ENCODE results near the gene MLANA. TPM values are rescaled to one million over a fixed set of nuclear protein-coding genes. Genes with fewer than 3 reads are reported as not detected.

MLANA gene
- total RNA-seq, 1 donor from 2014 or later, result not detected

- H3K36me3 Mint-ChIP-seq, result no peaks in the 10 kb centered on the region
- Histone ChIP-seq H3K4me2 (no peak overlapping the region), H3K9me3 (ENCODE audit: low read depth) (no peaks in the 10 kb centered on the region), H3K79me2 (ENCODE audit: low read depth) (no peaks in the 10 kb centered on the region), H3K9ac (no peak overlapping the region), H4K20me1 (ENCODE audit: low read depth) (no peaks in the 10 kb centered on the region), H2AFZ (replicated peaks) (no peak overlapping the region), H3K27me3 (no peaks in the 10 kb centered on the region), H3K4me3 (no peak overlapping the region), H3K36me3 (no peaks in the 10 kb centered on the region), H3K27ac (no peak overlapping the region), H3K4me1 (no peaks in the 10 kb centered on the region), H3F3A (ENCODE audit: low read depth) (no peaks in the 10 kb centered on the region)
- H3K27me3 Mint-ChIP-seq (ENCODE audit: insufficient read depth, low read depth), result peaks cover 3% of the 10 kb centered on the region
- no peaks in the 10 kb centered on the region for H3K9me3 Mint-ChIP-seq
- no peak overlapping the region for H3K4me3 Mint-ChIP-seq
- no peak for DNase-seq (ENCODE audit: low spot score)
- no peaks in the 10 kb centered on the region for H3K4me1 Mint-ChIP-seq
- TF ChIP-seq CTCF (IDR thresholded peaks at IDR 0.05) (no peak), EZH2 (IDR thresholded peaks at IDR 0.05) (no peak), EZH2phosphoT487 (IDR thresholded peaks at IDR 0.05) (no peak)
- H3K27ac Mint-ChIP-seq, result no peak overlapping the region
Observed at GRCh38 chr9:5854063-5854790, 36.5 kb upstream of the MLANA start.

GRCh38 chr9:5857928-5858327, 32.8 kb upstream of the MLANA start:
- H3K36me3 ChIP-seq, result no peaks in the 10 kb centered on the region
- no peak overlapping the region for H3K27ac Mint-ChIP-seq
- no peak for TF ChIP-seq CTCF (IDR thresholded peaks at IDR 0.05)
- no peak for TF ChIP-seq EZH2phosphoT487 (IDR thresholded peaks at IDR 0.05)
- TF ChIP-seq EZH2 (IDR thresholded peaks at IDR 0.05), result no peak
- no peak overlapping the region for H3K9ac ChIP-seq
- no peaks in the 10 kb centered on the region for H3K36me3 Mint-ChIP-seq
- no peaks in the 10 kb centered on the region for H3K9me3 ChIP-seq (ENCODE audit: low read depth)
- no peaks in the 10 kb centered on the region for H3K79me2 ChIP-seq (ENCODE audit: low read depth)
- no peaks in the 10 kb centered on the region for H3K27me3 ChIP-seq
- no peaks in the 10 kb centered on the region for H3K9me3 Mint-ChIP-seq
- no peak overlapping the region for H3K4me2 ChIP-seq
- DNase-seq (ENCODE audit: low spot score), result no peak
- H3K4me1 Mint-ChIP-seq, result peaks cover 6% of the 10 kb centered on the region
- H3K4me3 Mint-ChIP-seq, result no peak overlapping the region
- peaks cover 4% of the 10 kb centered on the region for H3K27me3 Mint-ChIP-seq (ENCODE audit: insufficient read depth, low read depth)
- H3K27ac ChIP-seq, result no peak overlapping the region
- H3F3A ChIP-seq (ENCODE audit: low read depth), result no peaks in the 10 kb centered on the region
- H3K4me1 ChIP-seq, result no peaks in the 10 kb centered on the region
- no peaks in the 10 kb centered on the region for H4K20me1 ChIP-seq (ENCODE audit: low read depth)
- no peak overlapping the region for H3K4me3 ChIP-seq
- H2AFZ ChIP-seq (replicated peaks), result no peak overlapping the region

GRCh38 chr9:5858833-5859232, 31.9 kb upstream of the MLANA start:
- H3K79me2 ChIP-seq (ENCODE audit: low read depth), result no peaks in the 10 kb centered on the region
- H3K9me3 ChIP-seq (ENCODE audit: low read depth), result no peaks in the 10 kb centered on the region
- H3K9me3 Mint-ChIP-seq, result no peaks in the 10 kb centered on the region
- H3K9ac ChIP-seq, result no peak overlapping the region
- H3F3A ChIP-seq (ENCODE audit: low read depth), result no peaks in the 10 kb centered on the region
- no peak overlapping the region for H3K4me3 Mint-ChIP-seq
- H3K4me1 ChIP-seq, result peaks cover under 1% of the 10 kb centered on the region
- H3K27me3 ChIP-seq, result no peaks in the 10 kb centered on the region
- no peak overlapping the region for H3K27ac Mint-ChIP-seq
- TF ChIP-seq EZH2 (IDR thresholded peaks at IDR 0.05) (no peak), CTCF (IDR thresholded peaks at IDR 0.05) (no peak), EZH2phosphoT487 (IDR thresholded peaks at IDR 0.05) (no peak)
- H3K4me2 ChIP-seq, result no peak overlapping the region
- H3K27ac ChIP-seq, result no peak overlapping the region
- peaks cover 6% of the 10 kb centered on the region for H3K4me1 Mint-ChIP-seq
- H3K27me3 Mint-ChIP-seq (ENCODE audit: insufficient read depth, low read depth), result peaks cover 2% of the 10 kb centered on the region
- no peak for DNase-seq (ENCODE audit: low spot score)
- H3K36me3 Mint-ChIP-seq, result no peaks in the 10 kb centered on the region
- H2AFZ ChIP-seq (replicated peaks), result no peak overlapping the region
- no peaks in the 10 kb centered on the region for H3K36me3 ChIP-seq
- no peak overlapping the region for H3K4me3 ChIP-seq
- no peaks in the 10 kb centered on the region for H4K20me1 ChIP-seq (ENCODE audit: low read depth)

Measured in neural progenitor cell (in vitro differentiated cells).